Sigmoid colon (tissue), 7 donors: Measurements from ENCODE around the gene CDHR5. TPM values are rescaled to one million over a fixed set of nuclear protein-coding genes. Genes with fewer than 3 reads are reported as not detected.

Source experiments
- DNase-seq: peaks from one replicate; pipeline ENCODE4 v3.0.0-alpha.2; 2019
- H3K27ac ChIP-seq, 4 donors: fragments of 200-600 bp; sonication (generic); one replicate each; pipeline ENCODE4 v1.5.1; 2016 to 2019; ENCODE audit warnings: mild to moderate bottlenecking in 1 of 4
- H3K27me3 ChIP-seq, 3 donors: fragments of 200-600 bp; sonication (generic); one replicate each; pipeline ENCODE4 v1.5.1; 2019; ENCODE audit warnings: mild to moderate bottlenecking in 1 of 3
- H3K36me3 ChIP-seq, 4 donors: fragments of 200-600 bp; sonication (generic); one replicate each; pipeline ENCODE4 v1.5.1; 2016 to 2019
- H3K4me1 ChIP-seq, 4 donors: fragments of 200-600 bp; sonication (generic); one replicate each; pipeline ENCODE4 v1.5.1; 2017 to 2019
- H3K4me3 ChIP-seq, 4 donors: fragments of 200-600 bp; sonication (generic); one replicate each; pipeline ENCODE4 v1.5.1; 2017 to 2019; ENCODE audit warnings: mild to moderate bottlenecking in 2 of 4, moderate library complexity in 1 of 4
- H3K9me3 ChIP-seq, 4 donors: fragments of 200-600 bp in 3 of 4; sonication (generic) in 3 of 4; one replicate each; pipeline versions ENCODE4 v1.5.1 to v1.6.1; 2013 to 2019
- EP300 ChIP-seq, 4 donors: sonication (generic); formaldehyde crosslinking; IDR thresholded peaks; one replicate each; pipeline ENCODE4 v1.6.1; 2017; ENCODE audit warnings: antibody characterized with exemption in 4 of 4
- POLR2A ChIP-seq, 2 donors: fragments of 450-650 bp; IDR thresholded peaks; one replicate each; pipeline ENCODE4 v1.6.1; 2016; ENCODE audit warnings: antibody characterized with exemption in 2 of 2, mild to moderate bottlenecking in 2 of 2, moderate library complexity in 2 of 2
- POLR2AphosphoS5 ChIP-seq, 4 donors: sonication (generic); formaldehyde crosslinking; IDR thresholded peaks; one replicate each; pipeline ENCODE4 v1.6.1; 2017; ENCODE audit warnings: antibody characterized with exemption in 4 of 4
- WGBS, 2 donors: extraction: QIAGEN DNeasy Blood & Tissue Kit; methylation state at CpG; one replicate each; pipeline ENCODE4 v1.1.7; 2013; 5-methylcytosine and 5-hydroxymethylcytosine counted together
- intact Hi-C: fragments of 100-400 bp; cut with DNase I; formaldehyde crosslinking; loops from one replicate; pipeline ENCODE4 v1.15.1; 2023
- polyA plus RNA-seq, 3 donors: library from polyadenylated mRNA; stranded (reverse); fragments of 200-250 nt; gene quantifications; one replicate each; pipeline ENCODE4 v1.2.3, GENCODE V29; 2013
- total RNA-seq, 4 donors: library from RNA; depleted of rRNA; stranded (reverse); fragments of >200 nt; gene quantifications; one replicate each; pipeline ENCODE4 v1.1.0, GENCODE V29; 2016
- TF ChIP-seq, protein P1 (sequence below), 4 experiments: fragments of 450-650 bp in 3 of 4; fragments of 200-600 bp in 1 of 4; IDR thresholded peaks; one replicate each; pipeline ENCODE4 v1.5.1; 2016 to 2019; ENCODE audit warnings: antibody characterized with exemption in 4 of 4, mild to moderate bottlenecking in 3 of 4, moderate library complexity in 2 of 4
- donor health status: healthy with polysubstance abuse.
- donor health status: Bipolar disorder and iron deficiency.
- donor health status: healthy.

The CDHR5 gene
- total and polyA plus RNA-seq, 7 donors = 1.8 to 136 (median 18.0) TPM; not detected in 2

DNA sequence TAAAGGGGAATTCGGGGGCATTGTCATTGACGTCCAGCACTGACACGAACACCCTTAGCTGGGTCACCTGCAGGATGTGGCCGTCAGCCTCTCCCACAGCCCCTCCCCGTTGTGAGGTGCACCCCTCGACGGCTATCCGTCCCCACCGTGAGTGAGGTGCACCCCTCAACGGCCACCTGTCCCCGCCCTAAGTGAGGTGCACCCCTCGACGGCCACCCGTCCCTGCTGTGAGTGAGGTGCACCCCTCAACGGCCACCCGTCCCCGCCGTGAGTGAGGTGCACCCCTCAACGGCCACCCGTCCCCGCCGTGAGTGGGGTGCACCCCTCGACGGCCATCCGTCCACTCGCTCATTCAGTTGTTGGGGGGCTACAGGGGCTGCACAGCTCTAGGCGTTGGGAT lies 2.9 kb downstream of the CDHR5 start:
- 84 to 90% methylated on average over 27 of the region's 27 CpGs for WGBS, 2 donors
- H3K4me1 ChIP-seq = peaks cover 0 to 8% (median 7%) of the 10 kb centered on the region in 4 donors
- DNase-seq = no peak
- H3K4me3 ChIP-seq = no peak overlapping the region
- H3K9me3 ChIP-seq = no peaks in the 10 kb centered on the region
- peaks cover 0 to 27% (median 8%) of the 10 kb centered on the region in 4 donors for H3K36me3 ChIP-seq
- no peak for TF ChIP-seq EP300 (IDR thresholded peaks at IDR 0.05)
- H3K27me3 ChIP-seq = peaks cover 0 to 37% (median 0%) of the 10 kb centered on the region in 3 donors
- intact Hi-C loops = no loop called here
- no peak overlapping the region for H3K27ac ChIP-seq

DNA sequence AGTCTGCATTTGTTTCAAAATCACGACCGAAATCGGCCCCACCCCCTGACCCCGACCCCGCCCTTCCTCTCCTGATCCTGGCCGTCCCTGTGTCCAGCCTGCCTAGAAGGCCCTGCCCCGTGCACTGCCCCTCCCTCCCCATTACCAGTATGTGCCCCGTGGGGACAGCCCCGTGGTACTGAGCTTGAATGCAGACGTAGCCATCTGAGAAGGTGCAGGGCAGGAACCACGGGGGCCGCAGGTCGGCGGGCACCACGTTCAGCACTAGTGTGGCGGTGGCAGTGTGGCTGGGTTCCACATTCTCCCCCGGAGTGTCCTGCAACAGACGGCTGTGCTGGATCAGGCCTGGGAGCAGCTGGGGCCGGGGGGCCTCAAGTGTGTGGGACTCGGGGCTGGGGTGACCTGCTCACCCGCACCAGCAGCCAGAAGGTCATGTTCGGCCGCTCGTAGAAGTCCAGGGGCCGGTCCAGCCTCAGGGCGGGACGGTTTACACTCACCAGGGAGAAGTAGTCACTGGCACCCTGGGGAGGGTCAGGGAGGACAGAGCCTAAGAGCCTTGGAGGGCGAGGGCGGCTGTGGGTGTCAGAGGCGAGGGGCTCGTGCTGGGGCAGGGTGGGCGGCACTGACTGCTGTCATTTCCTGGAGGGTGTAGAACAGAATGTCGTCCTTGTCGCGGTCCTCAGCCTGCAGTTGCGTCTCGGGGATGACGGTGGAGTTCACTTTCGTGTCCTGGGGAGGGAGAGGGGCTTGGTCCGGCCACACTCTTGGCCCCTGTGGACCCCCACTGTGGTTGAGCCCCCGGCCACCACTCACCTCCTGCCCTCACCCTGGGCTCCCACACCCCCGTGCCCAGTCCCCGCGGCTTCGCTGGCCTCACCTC lies 3.6 kb downstream of the CDHR5 start:
- WGBS, 2 donors = 77% methylated on average over 45 of the region's 45 CpGs
- Histone ChIP-seq H3K27ac (no peak overlapping the region), H3K4me3 (no peak overlapping the region), H3K4me1 (peaks cover 0 to 6% (median 5%) of the 10 kb centered on the region in 4 donors), H3K27me3 (peaks cover 0 to 31% (median 0%) of the 10 kb centered on the region in 3 donors), H3K9me3 (no peaks in the 10 kb centered on the region), H3K36me3 (peaks cover 0 to 27% (median 8%) of the 10 kb centered on the region in 4 donors)
- intact Hi-C loops = no loop called here
- no peak for TF ChIP-seq POLR2A (IDR thresholded peaks at IDR 0.05)
- no peak for TF ChIP-seq POLR2AphosphoS5 (IDR thresholded peaks at IDR 0.05)
- TF ChIP-seq EP300 (IDR thresholded peaks at IDR 0.05) = no peak
- DNase-seq = peak; percentile 64

DNA sequence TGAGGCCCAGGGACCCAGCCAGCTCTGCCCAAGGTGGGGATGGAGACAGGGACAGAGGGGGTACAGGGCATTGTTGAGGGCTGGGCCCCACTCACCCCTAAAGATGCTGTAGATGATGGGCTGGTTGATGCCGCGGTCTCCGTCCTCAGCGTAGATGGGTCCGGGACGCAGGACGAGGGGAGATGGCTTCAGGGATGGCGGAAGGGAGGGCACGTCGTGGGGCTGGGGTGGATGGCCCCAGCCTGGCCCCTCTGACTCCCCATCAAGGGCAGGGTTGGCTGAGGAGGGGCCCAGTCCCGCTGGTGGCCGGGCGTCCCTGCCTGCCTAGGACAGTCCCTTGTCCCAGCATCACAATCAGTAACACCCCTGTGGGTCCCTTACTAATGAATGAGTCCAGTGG lies 4.6 kb downstream of the CDHR5 start:
- WGBS, 2 donors = 96 to 97% methylated on average over 13 of the region's 13 CpGs
- peaks cover 0 to 21% (median 0%) of the 10 kb centered on the region in 3 donors for H3K27me3 ChIP-seq
- H3K27ac ChIP-seq = no peak overlapping the region
- intact Hi-C loops = no loop called here
- TF ChIP-seq POLR2A (IDR thresholded peaks at IDR 0.05) = no peak
- TF ChIP-seq POLR2AphosphoS5 (IDR thresholded peaks at IDR 0.05) = no peak
- TF ChIP-seq EP300 (IDR thresholded peaks at IDR 0.05) = no peak
- TF ChIP-seq, protein P1, sequence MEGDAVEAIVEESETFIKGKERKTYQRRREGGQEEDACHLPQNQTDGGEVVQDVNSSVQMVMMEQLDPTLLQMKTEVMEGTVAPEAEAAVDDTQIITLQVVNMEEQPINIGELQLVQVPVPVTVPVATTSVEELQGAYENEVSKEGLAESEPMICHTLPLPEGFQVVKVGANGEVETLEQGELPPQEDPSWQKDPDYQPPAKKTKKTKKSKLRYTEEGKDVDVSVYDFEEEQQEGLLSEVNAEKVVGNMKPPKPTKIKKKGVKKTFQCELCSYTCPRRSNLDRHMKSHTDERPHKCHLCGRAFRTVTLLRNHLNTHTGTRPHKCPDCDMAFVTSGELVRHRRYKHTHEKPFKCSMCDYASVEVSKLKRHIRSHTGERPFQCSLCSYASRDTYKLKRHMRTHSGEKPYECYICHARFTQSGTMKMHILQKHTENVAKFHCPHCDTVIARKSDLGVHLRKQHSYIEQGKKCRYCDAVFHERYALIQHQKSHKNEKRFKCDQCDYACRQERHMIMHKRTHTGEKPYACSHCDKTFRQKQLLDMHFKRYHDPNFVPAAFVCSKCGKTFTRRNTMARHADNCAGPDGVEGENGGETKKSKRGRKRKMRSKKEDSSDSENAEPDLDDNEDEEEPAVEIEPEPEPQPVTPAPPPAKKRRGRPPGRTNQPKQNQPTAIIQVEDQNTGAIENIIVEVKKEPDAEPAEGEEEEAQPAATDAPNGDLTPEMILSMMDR (IDR thresholded peaks at IDR 0.05) = no peak
- peaks cover 0 to 11% (median 8%) of the 10 kb centered on the region in 4 donors for H3K4me1 ChIP-seq
- peaks cover 0 to 27% (median 8%) of the 10 kb centered on the region in 4 donors for H3K36me3 ChIP-seq
- no peak for DNase-seq
- H3K9me3 ChIP-seq = no peaks in the 10 kb centered on the region
- no peak overlapping the region for H3K4me3 ChIP-seq

DNA sequence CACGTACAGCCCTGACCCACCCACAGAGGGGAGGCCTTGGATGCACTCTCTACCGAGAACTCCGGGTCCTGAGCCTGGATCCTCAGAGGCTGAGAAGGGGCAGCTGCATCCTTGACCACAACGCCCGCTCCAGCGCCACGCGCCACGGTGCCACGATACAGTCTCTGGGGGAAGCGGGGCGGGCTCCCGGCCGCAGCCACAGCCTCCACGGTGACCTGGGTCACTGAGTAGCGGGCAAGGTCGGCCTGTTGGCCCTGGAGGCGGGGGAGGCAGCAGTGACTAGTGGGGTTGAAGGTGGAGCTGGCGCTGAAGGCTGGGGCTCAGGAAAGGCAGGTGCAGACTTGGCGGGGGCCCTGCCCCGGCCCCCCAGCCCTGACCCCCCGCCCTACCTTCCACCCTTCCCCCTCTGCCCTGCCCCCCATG lies 5.1 kb downstream of the CDHR5 start:
- no peak overlapping the region for H3K4me3 ChIP-seq
- H3K4me1 ChIP-seq = peaks cover 0 to 17% (median 14%) of the 10 kb centered on the region in 4 donors
- TF ChIP-seq EP300 (IDR thresholded peaks at IDR 0.05) (no peak), POLR2A (IDR thresholded peaks at IDR 0.05) (no peak), POLR2AphosphoS5 (IDR thresholded peaks at IDR 0.05) (no peak)
- TF ChIP-seq, protein P1 (IDR thresholded peaks at IDR 0.05) = no peak
- WGBS, 2 donors = 94 to 95% methylated on average over 22 of the region's 22 CpGs
- no peak overlapping the region for H3K27ac ChIP-seq
- peaks cover 0 to 17% (median 0%) of the 10 kb centered on the region in 3 donors for H3K27me3 ChIP-seq
- no peaks in the 10 kb centered on the region for H3K9me3 ChIP-seq
- peaks cover 0 to 27% (median 8%) of the 10 kb centered on the region in 4 donors for H3K36me3 ChIP-seq
- intact Hi-C loops = loop anchor here (5.0 kb wide), 1 partner anchor 42 kb away; the partner anchor contains the start of gene PHRF1
- DNase-seq = peak; percentile 62

DNA sequence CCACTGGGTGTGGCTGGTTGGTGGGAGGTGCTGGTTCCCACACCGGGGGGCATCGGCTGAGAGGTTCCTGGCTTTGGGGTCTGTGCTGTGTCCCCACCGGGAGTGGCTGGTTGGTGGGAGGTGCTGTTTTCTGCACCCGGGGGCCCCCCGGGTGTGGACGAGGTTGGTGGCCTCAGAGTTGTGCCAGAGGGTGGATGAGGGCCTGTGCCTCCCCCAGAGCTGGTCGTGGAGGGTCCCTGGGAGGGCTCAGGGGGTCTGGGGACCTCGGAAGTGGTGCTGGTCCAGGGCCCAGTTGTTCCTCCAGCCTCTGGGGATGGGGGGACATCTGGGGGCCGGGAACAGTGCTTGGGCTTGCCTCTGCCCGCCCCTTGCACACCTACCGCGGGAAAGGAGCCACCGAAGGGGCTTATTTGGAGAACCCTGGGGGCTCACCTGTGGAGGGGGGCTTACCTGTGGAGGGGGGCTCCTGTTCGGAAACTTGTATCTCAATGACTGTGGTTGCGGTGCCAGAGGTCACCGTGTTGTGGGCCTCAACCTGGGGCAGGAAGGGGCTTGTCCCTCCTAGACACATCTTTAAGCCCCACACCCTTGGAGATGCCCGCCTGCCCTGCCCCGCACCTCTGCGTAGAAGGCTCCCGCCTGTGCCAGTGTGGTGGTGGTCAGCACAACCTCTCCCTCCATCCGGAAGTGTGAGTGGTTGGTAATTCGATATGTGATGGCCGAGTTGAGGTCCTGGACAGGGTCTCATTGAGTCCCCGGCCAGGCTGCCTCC lies 5.7 kb downstream of the CDHR5 start:
- Histone ChIP-seq H3K9me3 (no peaks in the 10 kb centered on the region), H3K27ac (no peak overlapping the region), H3K4me3 (no peak overlapping the region), H3K4me1 (peaks cover 0 to 23% (median 20%) of the 10 kb centered on the region in 4 donors), H3K36me3 (peaks cover 0 to 25% (median 8%) of the 10 kb centered on the region in 4 donors), H3K27me3 (peaks cover 0 to 11% (median 0%) of the 10 kb centered on the region in 3 donors)
- intact Hi-C loops = loop anchor here (5.0 kb wide), 1 partner anchor 42 kb away; the partner anchor contains the start of gene PHRF1
- no peak for TF ChIP-seq EP300 (IDR thresholded peaks at IDR 0.05)
- TF ChIP-seq POLR2AphosphoS5 (IDR thresholded peaks at IDR 0.05) = no peak
- TF ChIP-seq, protein P1 (IDR thresholded peaks at IDR 0.05) = no peak
- no peak for TF ChIP-seq POLR2A (IDR thresholded peaks at IDR 0.05)
- WGBS, 2 donors = 93 to 94% methylated on average over 24 of the region's 24 CpGs
- no peak for DNase-seq
